HG03196 (cell line): ENCODE measurements around the gene PLXNA2.

ENCODE experiments used
- ATAC-seq: cut with Tn5 transposase; IDR thresholded peaks from one replicate; pipeline ENCODE4 v1.9.1; 2021; ENCODE audit not compliant: unreplicated experiment

PLXNA2 gene

DNA sequence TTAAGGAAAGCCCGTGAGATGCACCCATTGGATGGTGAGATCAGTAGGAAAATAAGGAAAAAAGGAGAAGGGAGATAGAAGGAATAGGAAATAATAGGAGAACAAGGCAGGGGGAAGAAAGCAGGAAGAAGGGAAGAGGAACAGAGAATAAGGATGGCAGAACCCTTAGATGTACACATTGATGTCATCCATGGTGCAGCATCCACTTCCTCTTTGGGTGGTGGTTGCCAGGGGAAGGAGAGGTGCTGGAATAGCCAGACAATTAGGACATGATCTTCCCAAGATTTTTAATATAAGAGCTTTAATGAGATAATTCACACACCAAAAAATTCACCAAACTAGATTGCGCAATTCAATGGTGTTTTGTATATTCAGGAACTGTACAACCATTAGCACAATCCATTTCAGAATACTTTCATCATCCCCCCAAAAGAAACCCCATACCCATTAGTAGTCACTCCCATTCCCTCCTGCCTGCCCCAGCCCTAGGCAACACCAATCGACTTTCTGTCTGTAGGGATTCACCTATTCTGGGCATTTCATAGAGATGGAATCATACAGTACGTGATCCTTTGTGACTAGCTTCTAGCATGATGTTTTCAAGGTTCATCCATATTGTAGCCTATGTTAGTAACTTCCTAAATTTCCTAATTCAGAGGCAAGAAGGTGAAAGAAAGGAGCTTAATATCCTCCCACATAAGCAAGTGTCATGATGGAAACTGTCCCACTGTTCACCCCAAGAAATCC lies 121.4 kb downstream of the PLXNA2 start:
- no peak for ATAC-seq

DNA sequence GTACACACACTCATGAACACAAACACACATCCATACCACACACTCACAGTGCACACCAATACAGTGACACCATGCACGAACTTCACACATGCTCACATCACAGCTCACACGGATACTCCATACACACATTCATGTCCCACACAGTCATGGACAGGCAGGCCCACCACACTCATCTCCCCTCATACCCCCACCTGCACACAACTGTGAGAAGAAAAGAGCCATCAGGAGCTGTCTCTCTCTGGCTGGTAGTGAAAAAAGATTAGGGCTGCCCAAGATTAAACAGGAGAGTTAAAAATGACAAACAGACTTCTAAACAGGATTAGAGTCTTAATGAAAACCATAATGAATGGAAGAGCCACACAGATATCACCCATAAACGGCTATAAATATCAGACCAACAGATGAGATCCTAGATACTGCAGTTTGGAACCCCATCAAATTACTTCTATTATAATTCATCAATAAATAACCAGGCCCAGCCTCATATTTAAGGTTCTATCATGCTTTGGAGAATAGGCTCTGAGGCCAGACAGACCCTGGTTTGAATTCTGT lies 122.3 kb downstream of the PLXNA2 start:
- no peak for ATAC-seq

DNA sequence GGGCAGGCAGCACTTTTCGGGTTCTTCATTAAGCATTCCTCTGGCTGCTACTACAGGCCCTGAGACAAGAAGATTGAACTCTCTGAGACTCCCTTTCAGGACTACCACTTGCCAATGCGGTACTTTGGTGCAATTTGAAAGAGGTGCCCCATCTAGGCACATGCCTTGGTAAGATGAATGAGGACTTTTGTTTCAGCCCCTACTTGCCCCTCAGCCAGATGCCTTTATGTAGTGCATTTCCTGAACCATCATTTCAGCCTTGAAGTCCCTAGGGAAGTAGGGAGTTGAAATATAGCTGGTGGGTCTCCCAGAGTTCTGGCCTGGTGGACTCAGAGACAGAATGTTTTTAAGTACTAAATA lies 123.8 kb downstream of the PLXNA2 start:
- ATAC-seq, result no peak

DNA sequence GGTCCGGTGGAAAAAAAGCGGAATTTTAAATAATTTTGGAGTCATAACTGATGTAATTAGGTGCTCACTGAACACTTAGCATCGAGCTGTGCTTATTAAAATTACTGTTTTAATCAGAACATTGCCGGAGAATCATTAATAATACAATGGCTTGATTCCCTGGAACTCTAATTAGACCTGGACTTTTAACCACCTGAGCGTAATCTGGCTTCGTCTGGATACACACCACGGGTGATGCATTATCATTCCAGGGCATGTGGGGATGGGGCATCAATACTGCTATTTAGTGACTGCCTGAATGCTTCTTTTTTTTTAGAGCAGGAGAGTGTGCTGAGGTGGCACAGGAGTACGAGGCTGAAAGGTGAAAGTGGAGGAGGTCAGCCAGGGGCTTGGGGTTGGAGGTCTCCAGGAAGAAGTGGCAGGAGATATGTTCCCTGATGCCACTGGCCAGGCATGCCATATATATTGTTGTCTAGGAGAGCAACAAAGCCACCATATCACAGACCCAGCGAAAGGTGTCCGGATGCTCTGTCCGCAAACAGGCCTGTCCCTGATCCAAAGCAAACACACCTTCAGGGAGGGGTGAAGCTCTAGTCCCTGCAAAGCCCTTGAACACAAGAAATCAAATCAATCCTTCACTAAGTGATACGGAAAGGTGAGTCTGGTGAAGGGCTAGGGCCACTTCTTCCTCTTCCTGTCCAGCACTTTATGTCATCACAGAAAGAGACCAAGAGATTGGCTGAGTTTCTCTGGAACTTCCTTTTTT lies 125.2 kb downstream of the PLXNA2 start:
- no peak for ATAC-seq

DNA sequence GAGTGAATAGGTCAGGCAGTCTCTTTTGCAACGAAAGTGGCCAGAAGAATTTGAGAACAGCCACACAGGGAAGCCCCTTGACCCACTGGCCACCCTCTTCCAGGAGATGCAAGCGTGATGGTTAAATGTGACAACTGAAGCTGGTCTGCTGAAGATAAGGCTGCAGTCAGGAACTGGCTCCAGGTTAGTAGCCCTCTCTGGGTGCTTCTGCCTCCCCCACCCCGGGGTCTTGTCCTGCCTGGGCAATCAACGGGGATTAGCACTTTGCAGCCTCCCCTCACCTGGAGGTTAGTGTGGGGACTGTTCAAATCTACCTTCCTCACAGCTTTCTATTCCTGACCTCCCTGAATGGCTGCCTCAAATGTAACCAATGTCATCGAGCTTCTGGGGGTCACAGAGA lies 125.9 kb downstream of the PLXNA2 start:
- ATAC-seq, result no peak

DNA sequence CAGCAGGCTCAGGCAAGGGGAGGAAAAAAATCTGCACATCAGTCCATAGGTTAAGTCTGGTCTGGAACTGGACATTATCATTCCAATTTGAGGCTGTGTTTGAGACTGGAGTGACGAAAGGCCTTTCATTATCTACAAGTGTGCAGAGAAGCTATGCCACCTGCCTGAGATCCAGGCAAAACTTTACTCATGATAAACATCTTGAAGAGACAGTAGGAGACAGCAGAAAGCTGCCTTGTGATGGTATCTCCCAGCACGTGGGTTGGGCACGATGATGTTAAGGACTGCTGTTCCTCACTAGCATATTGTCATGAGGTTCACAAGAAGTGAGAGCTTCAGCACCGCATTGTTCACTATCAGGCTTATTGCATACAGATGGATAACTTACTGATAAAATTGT lies 126.4 kb downstream of the PLXNA2 start:
- ATAC-seq, result no peak

DNA sequence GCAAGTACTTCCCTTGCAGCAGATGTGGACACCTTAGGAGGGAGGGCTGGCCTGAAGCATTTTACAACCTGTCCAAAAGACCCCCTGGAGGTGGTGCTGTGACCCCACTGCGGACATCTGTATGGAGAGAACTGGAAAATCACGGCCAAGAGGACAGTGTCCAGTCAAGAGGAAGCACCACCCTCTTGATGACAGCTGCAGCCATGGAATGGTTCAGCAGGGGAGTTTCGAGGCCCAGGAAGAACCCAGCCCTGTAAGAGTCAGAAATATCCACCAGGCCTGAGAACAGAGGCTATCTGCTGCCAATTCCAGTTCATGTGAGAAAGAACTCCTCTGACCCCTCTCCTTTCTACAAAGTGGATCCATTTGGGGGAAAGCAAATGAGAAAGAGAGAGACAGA lies 126.8 kb downstream of the PLXNA2 start:
- no peak for ATAC-seq

DNA sequence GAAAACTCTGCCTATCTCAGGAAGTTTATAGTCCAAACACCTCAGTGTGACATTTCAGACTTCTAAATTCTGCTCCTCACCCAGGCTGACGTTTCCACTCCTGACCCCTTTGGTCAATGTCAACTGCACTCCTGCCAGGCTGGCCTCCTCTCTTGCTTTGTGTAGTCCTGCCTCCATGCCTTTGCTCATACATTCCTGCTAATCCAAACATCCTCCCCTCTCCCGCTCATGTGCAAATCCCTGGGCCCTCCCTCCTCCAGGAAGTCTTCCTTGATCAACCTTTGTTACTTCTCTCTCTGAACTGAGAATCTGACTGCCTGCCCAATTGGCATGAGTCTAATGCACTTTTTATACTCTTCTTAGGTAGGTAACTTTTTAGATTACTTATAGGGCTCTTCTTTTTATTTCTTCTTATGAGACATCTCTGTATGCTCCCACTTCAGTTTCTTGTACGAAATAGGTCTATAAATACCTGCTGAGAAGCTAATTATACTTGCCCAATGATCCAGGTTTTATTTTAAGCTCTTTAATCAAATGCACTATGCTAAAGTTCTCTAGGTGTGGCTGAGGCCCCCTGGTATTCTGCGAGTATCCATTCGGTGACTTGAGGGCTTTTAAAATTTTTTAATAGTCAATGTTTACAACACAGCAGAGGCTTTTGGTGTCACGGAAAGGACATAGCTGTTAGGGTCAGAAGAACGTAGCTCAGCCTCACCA lies 128.1 kb downstream of the PLXNA2 start:
- no peak for ATAC-seq

DNA sequence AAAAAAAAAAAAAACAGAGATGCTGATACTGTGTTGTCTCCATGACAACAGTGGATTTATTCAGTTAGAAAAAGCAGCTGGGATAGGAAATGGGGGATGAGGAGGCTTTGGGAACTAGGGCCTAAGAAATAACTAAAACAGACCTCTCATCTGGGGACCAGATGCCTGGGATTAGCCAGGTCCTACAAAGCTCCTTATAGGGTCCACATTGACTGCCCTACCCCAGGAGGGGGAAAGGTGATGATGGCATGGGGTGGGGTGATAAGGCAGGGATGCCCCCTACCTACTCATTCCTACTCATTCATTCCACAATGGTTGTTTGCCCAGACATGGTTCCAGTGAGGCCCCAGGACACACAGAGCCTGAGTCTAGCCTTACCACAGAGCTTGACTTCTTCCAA lies 131.2 kb downstream of the PLXNA2 start:
- ATAC-seq, result no peak

DNA sequence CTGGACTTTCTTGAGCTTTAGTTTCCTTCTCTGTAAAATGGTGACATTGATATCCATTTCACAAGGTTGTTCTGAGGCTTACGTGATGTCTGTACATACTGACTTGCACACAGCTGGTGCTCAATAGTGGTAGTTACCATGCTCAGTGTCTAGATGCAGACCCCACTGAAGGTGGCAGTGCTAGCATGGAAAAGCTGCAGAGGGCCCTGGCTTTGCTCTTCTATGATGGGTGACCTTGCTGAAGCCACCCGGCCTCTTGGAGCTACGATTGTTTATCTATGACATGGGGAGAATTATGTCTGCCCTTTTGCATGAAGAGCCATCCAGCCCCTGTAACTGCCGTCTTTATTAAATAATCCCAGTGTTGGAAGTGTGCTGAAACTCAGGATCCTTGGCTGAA lies 131.8 kb downstream of the PLXNA2 start:
- ATAC-seq, result no peak

DNA sequence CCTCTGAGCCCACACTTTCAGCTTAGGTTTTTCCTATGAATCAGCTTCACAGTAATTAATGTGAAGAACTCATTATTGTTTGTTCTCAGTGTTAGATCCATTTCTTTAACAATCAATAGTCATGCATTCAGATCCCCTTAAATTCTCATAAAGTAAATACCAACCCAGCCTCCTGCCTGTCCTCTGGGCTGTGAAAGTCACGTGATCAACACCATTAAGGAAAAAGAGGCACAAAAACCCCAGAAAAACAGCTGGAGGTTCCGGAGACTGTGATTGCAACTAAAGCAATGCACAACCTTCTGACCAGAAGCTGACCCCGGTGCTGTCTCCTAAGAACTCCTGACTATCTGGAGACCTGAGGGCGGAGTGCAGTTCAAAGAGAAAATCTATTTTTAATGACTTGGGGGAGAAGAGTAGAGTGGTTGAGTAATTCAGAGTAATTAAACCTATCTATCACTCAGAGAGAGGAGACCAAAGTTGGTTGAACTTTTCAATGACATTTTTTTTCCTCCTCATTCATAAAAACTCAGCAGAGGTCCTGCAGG lies 132.5 kb downstream of the PLXNA2 start:
- no peak for ATAC-seq

DNA sequence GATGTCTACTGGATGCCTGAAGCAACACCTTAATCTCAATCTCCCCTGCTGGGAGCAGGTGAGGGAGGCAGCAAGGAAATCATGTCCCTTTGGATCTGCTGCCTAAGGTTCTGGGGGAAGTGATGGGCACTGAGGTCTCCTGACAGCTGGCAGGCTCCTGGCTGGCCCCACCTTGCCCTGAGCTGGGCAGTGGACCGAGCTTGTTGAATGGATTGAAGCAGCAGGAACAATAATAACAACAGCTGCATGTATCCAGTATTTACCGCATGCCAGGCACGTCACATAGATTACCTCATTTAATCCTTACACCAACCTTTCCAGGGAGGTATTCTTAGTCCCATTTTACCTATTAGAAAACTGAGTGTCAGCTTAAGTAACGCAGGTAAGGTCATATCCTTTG lies 133.9 kb downstream of the PLXNA2 start:
- no peak for ATAC-seq

DNA sequence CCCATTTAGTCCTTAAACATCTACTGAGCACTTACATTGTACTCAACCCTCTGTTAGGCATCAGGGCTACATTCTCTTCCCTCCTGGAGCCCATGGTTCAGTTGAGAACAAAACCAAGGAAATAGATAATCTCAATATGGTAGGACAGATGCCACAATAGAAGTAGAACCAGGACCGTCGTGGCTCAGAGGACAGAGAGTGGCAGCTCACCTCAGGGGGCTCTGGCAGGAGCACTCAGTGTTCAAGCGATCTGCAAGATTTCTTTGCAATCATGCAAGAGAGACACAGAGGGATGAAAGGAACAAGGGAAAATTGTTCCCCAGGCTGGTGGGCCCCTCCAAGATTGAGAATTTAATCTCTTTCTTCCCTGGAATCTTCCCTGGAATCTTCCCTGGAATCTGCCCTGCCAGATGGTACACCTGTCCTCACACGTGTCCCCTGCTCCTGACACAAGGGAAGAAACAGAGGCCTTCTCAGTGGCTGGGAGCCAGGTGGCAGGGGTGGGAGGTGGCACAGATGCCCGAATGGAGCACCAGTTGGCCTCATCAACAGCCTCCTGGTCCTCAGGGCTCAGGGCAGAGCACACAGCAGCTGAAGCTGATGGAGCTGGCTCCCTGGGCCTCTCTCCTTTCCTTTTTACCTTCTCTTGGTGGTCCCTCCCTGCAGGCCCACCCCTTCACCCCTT lies 135.4 kb downstream of the PLXNA2 start:
- ATAC-seq, result no peak

DNA sequence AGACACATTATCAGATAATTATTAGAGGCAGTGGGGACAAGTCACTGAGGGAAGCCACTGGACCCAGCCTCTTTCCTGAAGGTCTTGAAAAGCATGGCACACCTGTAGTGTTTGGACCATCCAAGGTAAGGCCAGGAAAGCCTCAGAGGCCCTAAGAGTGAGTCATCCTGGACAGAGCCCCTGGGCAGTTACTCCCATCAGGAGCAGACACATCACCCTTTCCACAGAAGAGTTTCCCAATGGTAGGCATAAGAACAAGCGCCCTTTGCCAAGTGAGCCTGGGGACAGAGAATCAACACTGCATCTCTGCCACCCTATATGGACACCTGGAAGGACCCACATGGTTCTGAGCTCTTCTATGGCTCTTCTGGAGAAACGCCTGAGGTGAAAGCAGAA lies 136.0 kb downstream of the PLXNA2 start:
- no peak for ATAC-seq

DNA sequence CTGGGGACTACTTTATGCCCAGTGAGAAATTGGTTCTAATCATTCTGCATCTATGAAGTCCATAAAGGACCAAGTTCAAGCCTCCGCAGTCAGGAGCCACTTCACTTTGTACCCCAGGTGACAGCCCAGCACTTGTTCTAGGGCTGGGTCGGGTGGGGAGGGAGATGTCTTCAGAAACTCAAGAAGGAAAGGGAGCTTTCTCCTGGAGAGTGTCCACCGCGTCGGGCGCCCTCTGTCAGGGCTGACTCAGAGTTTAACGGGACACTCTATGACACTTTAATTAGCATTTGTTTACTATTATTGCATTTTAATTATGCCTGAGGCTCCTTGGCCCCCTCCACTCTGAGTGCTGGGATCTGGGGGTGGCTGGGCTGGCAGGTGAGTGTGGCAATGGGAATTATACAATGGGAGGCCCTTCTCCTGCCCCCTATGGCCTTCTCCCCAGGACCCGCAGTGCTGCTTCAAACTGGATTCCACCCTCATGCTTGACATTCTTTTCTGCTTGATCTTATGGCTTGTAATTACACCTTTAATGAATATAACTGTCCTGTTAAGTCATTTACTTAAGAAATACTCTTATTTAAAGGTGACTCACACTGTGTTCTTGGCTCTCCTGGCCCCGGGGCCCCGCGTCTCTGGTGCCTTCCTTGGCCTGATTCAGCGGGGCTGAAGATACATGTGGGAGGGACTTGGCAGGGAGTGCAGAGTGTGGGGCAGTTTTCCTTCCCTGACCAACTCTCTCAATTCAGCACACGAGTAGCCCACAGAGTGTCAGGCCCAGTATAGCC lies 136.6 kb downstream of the PLXNA2 start:
- no peak for ATAC-seq

DNA sequence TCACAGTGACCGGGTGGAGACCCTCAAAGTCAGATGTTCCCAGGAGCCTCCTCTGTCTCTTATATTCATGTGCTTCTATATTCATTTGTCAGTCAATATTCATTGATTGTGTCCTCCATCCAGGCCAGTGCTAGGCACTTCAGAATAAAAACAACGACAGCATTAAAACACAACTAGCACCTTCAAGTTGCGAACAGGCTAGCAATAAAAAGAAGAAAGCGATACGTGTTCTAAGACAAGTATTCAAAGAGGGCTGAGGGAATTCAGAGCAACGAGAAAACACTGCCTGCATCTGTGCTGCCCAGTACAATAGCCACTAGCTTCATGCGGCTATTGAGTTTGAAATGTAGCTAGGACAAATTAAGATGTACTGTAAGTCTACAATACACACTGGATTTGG lies 138.0 kb downstream of the PLXNA2 start:
- no peak for ATAC-seq

DNA sequence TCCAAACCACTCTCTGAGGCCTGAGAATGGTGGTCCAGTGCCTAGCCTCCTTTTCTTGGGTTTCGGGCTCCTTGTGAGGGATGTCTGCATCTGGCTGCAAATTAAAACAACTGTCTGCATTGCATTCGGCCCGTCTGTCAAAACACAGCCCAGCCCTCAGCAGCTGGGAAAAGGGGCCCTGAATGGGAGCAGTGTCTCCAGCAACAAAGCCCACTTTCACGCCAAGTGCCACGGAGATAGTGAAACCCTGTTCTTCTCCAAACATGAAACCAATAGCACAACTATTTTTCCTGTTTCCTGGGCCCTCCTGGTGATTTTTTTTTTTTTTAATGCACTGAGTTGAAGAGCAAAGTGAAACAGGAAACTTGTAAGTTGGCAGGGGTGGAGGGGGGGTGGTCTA lies 138.4 kb downstream of the PLXNA2 start:
- no peak for ATAC-seq

DNA sequence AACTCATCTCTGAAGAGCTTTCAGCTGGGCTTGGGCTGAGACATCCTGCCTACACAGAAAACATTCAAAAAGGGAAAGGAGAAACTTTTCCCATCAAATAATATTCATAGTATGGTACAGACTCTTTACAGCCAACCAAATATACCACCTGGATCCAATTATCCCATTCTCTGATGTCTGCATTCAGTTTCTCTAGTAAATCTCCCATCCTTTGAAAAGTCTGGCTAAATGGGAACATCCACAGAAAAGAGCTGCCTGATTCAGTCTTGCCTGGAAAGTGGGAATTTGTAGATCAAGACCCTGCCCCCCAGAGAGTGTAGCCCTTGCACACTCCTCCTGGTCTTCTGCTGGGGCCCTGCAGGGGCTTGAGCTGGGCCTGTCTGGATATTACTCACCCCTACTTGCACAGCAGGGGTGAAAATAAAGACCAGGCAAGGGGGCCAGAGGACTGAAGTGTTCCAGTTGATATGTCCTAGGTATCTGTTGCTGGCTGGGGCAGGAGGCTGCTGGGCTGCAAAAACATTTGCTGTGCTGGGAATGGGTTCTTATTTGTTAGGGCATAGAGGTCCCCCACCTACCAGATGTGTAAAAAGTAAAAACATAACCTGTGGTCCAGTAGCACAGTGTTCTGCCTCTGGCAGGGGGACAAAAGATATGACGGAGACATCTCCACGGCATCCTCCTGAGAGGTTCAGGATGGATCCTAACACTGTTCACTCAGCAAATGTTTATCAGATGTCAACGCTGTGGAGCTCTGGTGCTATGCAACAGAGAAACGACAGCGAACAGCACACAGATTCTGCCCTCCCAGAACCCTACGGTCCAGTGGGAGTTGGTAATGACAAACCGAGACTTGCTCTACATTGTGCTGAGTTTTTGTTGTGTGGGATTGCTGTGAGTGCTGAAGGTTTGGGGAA lies 140.3 kb downstream of the PLXNA2 start:
- ATAC-seq, result no peak
